ENCODE results near the gene RMND5B. TPM values are rescaled to one million over a fixed set of nuclear protein-coding genes. Genes with fewer than 3 reads are reported as not detected.
"Not testable (repeated sequence)": the region's sequence is repeated elsewhere in the genome, so short reads cannot be mapped to it uniquely, and the experiment has no call there.

The RMND5B gene
- total RNA-seq, 2 donors from 2014 or later: 29.2 to 29.9 TPM

GRCh38 chr5:178192244-178192643 is 61.4 kb downstream of the RMND5B start:
- DNase-seq (ENCODE audit: low spot score): no peak
- intact Hi-C loops (cut with DNase I): no loop called here

GRCh38 chr5:178192787-178193186 is 62.0 kb downstream of the RMND5B start:
- DNase-seq (ENCODE audit: low spot score): no peak
- intact Hi-C loops (cut with DNase I): no loop called here

- intact Hi-C loops (cut with DNase I): no loop called here
- DNase-seq (ENCODE audit: low spot score): no peak
Measured at GRCh38 chr5:178193251-178193809, 62.5 kb downstream of the RMND5B start.

GRCh38 chr5:178194026-178194425 is 63.2 kb downstream of the RMND5B start:
- intact Hi-C loops (cut with DNase I): no loop called here

GRCh38 chr5:178196281-178196812 is 65.5 kb downstream of the RMND5B start:
- intact Hi-C loops (cut with DNase I): no loop called here
- DNase-seq (ENCODE audit: low spot score): no peak

More at GRCh38 chr5:178194026-178194425, 63.2 kb downstream of the RMND5B start:
- no peak for DNase-seq (ENCODE audit: low spot score)

GRCh38 chr5:178196986-178197385 is 66.2 kb downstream of the RMND5B start:
- intact Hi-C loops (cut with DNase I): no loop called here
- no peak for DNase-seq (ENCODE audit: low spot score)

GRCh38 chr5:178198151-178198550 is 67.3 kb downstream of the RMND5B start:
- intact Hi-C loops (cut with DNase I); DNase-seq (ENCODE audit: low spot score): not testable (repeated sequence)

- intact Hi-C loops (cut with DNase I): no loop called here
- no peak for DNase-seq (ENCODE audit: low spot score)
Measured at GRCh38 chr5:178198706-178199105, 67.9 kb downstream of the RMND5B start.

GRCh38 chr5:178199581-178200434 is 69.0 kb downstream of the RMND5B start:
- intact Hi-C loops (cut with DNase I): no loop called here
- no peak for DNase-seq (ENCODE audit: low spot score)

Other genes starting within 250 kb of the RMND5B start
- not detected for gene PROP1, start 134.8 kb upstream of the RMND5B start, total RNA-seq
- gene N4BP3, start 17.5 kb upstream of the RMND5B start, total RNA-seq: 1 to 10 TPM; 1.7 to 1.8 TPM
- gene NHP2, start 22.9 kb downstream of the RMND5B start, total RNA-seq: 10 to 100 TPM; 73.9 to 87.3 TPM
- not detected for gene GMCL2, start 56.4 kb downstream of the RMND5B start, total RNA-seq
- 100 to 1,000 TPM in 1 of 2 donors, 10 to 100 TPM in 1; 97.0 to 133 TPM for gene HNRNPAB, start 73.5 kb downstream of the RMND5B start, total RNA-seq
- gene PHYKPL, start 101.8 kb downstream of the RMND5B start, total RNA-seq: 10 to 100 TPM; 54.0 to 68.6 TPM